Measurements from ENCODE around the gene AEN.

The AEN gene

GRCh38 chr15:88645171-88646087 is 24.3 kb downstream of the AEN start:
- no peak for TF ChIP-seq CTCF (IDR thresholded peaks at IDR 0.05; ENCODE audit: insufficient read depth, low read depth, low read length, missing control alignments)
- no peak for DNase-seq (ENCODE audit: low read depth)
- H3K4me3 ChIP-seq (ENCODE audit: low read length), result no peak overlapping the region

GRCh38 chr15:88646088-88646405 is 24.9 kb downstream of the AEN start:
- no peak overlapping the region for H3K4me3 ChIP-seq (ENCODE audit: low read length)
- TF ChIP-seq CTCF (IDR thresholded peaks at IDR 0.05; ENCODE audit: insufficient read depth, low read depth, low read length, missing control alignments), result no peak
- no peak for DNase-seq (ENCODE audit: low read depth)

- TF ChIP-seq CTCF (IDR thresholded peaks at IDR 0.05; ENCODE audit: insufficient read depth, low read depth, low read length, missing control alignments), result no peak
- DNase-seq (ENCODE audit: low read depth), result no peak
- H3K4me3 ChIP-seq (ENCODE audit: low read length), result no peak overlapping the region
Observed at GRCh38 chr15:88646951-88647350, 25.8 kb downstream of the AEN start.

GRCh38 chr15:88647351-88648105 is 26.4 kb downstream of the AEN start:
- H3K4me3 ChIP-seq (ENCODE audit: low read length), result no peak overlapping the region
- TF ChIP-seq CTCF (IDR thresholded peaks at IDR 0.05; ENCODE audit: insufficient read depth, low read depth, low read length, missing control alignments), result no peak
- no peak for DNase-seq (ENCODE audit: low read depth)

GRCh38 chr15:88648357-88649214 is 27.4 kb downstream of the AEN start:
- TF ChIP-seq CTCF (IDR thresholded peaks at IDR 0.05; ENCODE audit: insufficient read depth, low read depth, low read length, missing control alignments), result no peak
- DNase-seq (ENCODE audit: low read depth), result no peak
- H3K4me3 ChIP-seq (ENCODE audit: low read length), result no peak overlapping the region

- TF ChIP-seq CTCF (IDR thresholded peaks at IDR 0.05; ENCODE audit: insufficient read depth, low read depth, low read length, missing control alignments), result no peak
- no peak overlapping the region for H3K4me3 ChIP-seq (ENCODE audit: low read length)
- DNase-seq (ENCODE audit: low read depth), result peak; percentile 81
Observed at GRCh38 chr15:88649286-88649733, 28.2 kb downstream of the AEN start.

Measured in epithelial cell of esophagus (primary cell).